GM18870 (cell line): ENCODE results near the gene NR6A1.
"Not testable (repeated sequence)": the region's sequence is repeated elsewhere in the genome, so short reads cannot be mapped to it uniquely, and the experiment has no call there.

ENCODE experiments used
- ATAC-seq: cut with Tn5 transposase; IDR thresholded peaks from one replicate; pipeline ENCODE4 v1.9.1; 2021; ENCODE audit warnings: moderate library complexity; ENCODE audit not compliant: unreplicated experiment

Gene NR6A1

DNA sequence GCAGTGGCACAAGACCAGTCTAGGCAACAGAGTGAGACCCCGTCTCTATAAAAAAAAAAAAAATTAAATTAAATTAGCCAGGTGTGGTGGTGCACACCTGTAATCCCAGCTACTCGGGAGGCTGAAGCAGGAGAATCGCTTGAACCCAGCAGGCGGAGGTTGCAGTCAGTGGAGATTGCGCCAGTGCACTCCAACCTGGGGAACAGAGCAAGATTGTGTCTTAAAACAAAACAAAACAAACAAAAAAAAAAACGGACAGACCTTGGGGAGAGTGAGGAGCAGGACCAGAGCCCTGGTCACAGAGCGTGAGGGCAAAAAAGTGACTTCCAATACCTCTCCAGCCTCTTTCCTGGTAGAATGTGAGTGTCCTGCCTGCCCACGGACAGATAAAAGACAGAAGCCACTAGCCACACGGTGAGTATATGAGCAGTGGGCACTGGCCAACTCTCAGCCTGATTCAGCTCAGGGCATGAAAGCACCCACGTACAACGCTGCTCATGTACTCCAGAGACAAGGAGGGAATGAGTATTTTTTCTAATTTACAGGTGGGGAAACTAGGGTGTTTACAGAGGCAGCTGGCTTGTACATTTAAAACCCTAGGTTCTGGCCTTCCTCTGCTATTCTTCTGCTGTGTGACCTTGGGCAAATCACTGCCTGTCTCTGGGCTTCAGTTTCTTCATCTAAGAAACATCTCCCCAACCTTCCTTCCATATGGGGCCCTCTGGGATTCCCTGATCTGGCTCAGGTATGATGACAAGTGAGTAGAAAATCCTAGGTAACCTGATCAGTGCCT lies 7.7 kb upstream of the NR6A1 start:
- ATAC-seq: no peak

DNA sequence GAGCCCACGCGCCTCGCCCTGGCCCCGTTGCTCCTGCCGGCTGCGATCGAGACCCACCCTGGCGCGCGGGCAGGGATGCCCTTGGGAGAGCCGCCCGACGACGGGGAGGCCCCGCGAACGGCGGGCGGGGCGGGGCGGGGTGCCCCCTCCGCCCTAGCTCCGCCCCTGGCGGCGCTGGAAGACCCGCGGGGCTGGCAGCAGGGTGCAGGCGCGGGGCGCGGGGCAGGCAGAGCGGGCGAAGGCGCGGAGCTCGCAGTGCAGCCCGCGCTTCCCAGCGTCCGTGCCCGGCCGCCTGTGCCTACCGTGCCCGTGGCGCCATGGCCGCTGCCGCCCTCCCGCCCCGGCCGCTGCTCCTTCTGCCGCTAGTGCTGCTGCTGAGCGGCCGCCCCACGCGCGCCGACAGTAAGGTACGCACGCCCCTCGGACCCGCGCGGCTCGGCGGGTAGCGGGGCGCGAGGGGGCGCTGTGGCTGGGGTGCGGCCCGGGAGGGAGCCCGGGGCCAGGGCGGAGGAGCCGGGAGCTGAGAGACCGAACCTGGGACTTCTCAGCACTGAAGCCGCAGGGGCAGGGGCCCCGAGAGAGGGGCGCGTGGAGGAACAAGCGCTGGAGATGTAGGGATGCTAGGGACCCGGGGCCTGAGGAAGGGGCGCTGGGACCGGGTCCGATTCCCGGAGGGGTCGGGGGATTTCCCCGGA lies 6.0 kb upstream of the NR6A1 start, which contains the start of gene OLFML2A:
OLFML2A (plus strand) TSS at position 180 of the 695 bp plus-strand sequence; CDS start at position 318, 138 bp downstream.
- no peak for ATAC-seq

DNA sequence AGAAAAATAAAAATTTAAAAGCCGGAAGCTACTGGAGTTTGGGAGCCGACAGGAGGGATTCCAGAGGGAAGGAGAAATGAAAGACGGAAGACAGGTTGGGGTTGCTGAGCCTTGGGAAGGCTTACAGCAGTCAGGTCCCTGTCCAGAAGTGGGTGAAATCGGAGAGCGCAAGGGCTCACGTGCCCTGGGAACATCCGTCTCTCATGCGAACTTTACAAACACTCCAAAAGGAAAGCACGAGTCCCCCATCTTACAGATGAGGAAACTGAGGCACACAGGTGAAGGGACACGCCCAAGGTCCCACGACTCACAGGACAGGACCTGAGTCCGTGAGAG lies 5.5 kb upstream of the NR6A1 start:
- no peak for ATAC-seq

DNA sequence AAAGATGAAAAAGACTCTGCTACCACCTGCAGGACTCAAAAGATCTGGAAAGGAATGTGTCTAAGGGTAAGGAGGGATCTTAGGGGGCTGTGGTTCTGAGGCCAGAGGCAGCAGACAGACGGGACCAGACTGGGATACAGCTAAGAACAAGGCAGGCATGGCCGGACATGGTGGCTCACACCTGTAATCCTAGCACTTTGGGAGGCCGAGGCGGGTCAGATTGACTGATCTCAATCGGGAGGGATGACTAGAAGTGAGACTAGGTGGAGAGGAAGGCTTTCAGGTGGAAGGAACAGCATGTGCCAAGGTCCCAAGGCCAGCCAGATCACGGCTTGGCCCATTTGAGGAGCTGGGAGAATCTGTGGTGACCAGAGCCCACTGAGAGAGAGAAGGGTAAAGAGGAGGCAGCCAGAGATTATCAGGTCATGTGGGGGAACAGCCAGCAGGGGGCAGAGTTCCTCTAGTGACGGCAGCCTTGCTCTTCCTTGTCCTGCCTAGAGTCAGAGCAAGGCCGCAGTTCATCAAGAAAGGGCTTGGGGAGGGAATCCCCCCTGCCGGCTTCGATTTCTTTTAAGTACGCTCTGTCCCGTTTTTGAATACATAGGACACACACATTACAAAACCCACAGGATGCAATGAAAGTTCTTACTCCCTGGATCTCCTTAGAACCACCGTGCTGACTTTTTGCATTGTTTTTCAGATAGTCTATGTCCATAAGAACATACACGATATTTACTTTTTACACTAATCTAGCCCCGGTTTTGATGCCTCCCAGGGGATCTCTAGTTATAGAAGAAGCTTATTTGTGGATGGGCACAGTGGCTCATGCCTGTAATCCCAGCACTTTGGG lies 3.2 kb upstream of the NR6A1 start:
- no peak for ATAC-seq

DNA sequence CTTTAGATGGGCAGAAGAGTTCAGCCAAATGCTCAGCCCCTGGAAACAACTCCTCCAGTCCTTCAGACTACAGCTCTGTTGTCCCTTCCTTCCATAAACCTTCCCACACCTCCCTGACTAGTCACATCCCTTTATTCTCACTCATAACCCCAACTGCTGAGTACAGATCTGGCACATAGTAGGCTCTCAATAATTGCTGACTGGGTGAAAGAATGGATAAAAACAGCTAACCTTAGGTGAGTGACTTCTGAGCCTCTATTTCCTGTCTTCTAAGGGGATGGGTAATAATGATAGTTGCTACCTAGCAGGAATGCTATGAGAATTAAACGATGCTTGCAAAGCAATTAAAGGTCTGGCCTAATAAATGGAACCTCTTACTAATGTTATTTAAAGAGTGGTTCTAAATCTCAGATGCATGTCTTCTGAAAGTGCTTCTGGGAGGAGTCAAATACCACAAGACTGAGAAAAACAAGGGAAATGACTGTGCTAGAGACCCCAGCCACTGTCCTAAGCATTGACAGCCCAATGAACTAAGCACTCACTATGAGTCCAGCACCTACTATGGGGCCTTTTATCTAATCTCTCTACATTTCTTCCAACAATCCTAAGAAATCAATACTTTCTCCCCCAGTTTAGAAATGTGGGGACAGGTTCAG lies 2.5 kb upstream of the NR6A1 start:
- no peak for ATAC-seq

DNA sequence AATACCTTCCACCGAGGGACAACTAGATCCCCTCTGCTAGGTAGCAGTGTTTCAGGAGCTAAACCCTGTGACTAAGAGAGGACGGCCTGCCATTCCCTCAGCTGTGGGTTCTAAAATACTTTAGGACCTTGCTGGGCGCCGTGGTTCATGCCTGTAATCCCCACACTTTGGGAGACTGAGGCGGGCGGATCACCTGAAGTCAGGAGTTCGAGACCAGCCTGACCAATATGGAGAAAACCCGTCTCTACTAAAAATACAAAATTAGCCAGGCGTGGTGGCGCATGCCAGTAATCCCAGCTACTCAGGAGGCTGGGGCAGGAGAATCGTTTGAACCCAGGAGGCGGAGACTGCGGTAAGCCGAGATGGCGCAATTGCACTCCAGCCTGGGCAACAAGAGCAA lies 1.8 kb upstream of the NR6A1 start:
- ATAC-seq: not testable (repeated sequence)

DNA sequence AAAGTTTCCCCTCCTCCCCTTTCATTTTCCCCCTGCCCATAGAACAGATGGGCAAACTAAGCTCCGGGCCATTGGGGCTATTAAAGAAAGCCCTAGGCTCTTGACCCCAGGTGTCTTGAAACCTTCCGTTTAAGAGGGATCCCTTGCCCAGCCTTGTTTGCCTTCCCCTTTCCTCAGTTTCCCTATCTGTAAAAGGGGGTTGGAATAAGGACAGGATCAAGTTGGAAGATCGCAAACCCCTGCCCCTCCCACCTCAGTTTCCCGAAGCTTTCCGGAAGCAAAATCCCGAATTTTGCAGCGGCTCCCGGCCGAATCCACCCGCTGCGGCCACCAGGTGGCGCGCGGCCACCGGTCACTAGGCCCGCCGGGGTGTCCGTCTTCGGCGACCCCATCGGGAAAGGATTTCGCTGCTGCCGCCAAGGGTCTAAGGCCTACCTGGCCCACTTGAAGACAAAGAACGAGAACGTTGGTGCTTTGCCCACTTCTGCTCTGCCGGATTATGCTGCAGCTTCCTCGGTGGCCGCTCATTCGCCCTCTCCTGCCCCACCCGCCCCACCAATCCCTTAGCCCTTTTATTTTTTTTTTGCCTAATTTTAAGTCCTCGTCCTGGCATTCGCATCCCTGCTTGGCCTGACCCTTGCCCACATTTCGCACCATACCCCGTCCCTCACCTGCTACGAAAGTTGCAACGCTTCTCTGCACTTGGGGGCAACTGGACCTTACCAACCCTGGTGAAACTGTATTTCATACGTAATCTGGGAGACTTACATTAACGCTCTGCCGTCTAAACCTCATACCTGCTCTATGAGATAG lies 962 bp upstream of the NR6A1 start:
- ATAC-seq: no peak

DNA sequence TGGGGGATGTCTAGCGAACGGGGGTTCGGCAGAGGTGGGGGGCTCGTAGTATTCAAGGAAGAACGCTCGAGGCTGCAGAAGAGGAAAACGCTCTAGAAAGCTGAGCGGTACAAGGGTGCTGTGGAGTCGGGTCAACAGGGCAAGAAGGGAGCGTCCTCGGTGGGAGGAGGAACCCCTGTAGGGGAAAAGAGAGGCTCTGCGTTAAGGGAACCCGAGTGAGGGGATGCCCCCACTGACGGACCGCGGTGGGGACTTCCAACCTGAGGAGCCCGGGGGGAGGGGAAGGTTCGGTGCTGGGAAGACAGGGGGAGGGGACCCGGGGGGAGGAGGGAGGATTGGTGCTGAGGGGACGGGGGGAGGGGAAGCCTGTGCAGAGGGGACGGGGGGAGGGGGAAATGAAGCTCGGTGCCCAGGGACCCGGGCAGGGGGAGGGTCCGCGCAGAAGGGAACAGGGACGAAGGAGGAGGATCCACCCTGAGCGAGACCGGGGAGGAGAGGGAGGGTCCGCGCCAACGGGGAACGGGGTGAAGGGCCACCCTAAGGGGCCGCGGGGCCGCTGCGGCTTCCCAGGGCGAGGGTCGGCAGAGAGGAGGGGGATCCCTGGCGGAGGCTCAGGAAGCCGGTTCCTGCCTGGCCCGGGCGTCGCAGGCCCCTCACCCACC lies 621 bp downstream of the NR6A1 start:
- no peak for ATAC-seq

DNA sequence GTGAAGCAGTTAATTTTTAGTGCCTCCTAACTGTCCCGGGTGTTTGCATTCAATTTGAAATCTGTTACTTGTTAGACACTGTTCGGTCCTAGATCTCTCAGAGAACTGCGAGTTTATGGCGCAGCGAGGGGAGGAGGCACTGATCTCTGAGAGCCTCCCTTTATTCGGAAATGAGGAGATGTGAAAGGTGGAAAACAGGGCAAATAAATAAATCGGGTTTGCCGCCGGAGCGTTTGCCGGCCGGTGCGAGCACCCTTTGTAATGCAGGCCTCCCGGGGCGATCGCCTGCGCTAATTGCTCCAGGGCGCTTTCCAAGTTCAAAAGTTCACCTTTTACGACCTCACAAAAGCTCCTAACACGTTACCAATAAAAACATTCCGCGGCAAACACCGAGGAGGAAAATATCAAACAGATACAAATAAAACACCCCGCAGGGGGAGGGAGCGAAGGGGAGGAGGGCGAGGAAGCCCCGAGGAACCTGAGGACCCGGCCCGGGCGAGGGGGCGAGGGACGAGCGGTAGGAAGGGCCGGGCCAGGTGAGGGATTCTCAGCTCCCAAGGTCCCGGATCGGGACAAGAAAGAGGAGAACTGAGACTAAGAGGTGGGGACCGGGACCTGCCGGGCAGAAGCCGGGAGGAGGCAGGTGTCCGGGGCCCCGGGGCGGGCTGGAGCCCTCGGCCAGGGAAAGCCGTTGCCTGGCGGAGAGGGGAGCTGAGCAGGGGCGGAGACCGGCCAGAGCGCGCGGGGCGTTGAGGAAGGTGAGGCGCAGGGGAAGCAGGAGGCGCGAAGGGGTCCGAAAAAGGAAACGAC lies 1.4 kb downstream of the NR6A1 start:
- ATAC-seq: no peak

DNA sequence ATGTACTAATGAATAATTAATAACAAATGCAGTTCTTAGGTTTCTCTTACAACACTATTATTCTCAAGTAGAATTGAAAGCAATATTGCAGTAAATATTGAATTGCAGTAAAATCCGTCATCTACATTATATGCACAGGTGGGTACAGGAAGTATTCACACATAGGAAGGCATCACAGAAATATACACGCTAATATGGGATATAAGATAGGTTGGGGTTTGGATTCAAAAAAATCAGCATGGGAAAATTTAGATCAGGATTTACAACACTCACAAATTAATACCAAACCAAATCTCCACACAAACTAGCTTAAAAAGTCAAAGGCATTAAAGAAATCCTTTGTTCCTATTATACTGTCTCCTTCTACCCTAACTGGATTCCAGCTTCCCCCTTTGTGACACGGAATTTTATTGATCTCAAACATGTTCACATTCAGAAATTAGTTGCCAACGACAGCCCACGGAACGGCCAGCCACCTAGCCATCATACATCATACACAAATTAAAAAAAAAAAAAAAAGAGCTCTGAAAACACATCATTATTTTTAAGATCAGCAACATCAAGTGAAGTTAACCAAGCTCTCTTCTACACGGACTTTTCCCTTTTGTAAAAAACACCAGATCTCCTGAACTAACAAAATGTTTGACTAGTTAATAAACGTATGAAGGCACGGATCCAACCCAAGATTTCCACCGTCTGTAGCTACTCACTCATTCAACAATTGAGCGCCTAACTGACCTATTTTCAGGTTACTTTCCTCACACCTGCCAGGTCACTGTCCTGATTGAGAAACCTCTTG lies 2.2 kb downstream of the NR6A1 start:
- no peak for ATAC-seq

DNA sequence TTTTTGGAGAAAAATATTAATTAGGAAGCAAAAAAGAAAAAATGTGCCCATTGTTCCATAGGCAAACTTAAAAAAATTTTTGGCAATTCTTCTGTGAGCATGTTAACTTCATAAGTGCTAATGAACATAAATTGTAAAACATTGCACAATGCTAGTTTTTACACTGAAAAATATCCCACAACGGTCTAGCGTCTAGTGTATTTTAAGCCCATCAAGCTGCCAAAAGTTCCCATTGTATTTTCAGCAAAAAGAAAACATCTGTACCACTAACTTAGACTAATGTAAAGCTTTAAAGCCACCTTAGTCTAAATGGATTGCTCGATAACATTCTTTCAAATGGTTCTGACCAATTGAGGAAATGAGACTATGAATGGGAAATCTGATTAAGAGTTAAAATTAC lies 2.8 kb downstream of the NR6A1 start:
- ATAC-seq: no peak

DNA sequence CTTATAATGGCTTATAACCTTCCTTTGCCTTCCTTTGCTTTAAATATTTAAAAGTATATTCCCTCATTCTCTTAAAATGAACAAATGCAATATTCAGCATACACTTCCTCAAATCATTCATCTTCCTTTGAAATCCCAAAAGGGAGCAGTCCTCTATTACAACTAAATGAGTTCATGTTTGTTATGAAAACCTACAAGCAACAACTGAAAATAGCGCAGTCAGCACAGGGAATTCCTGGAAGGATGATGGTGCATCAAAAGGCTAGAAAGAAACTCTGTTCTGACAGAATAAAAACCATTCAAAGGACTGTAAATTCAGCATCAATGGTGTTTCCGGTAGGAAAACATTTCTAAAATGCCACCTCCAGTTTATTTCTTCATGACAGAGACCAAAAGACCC lies 3.3 kb downstream of the NR6A1 start:
- no peak for ATAC-seq

DNA sequence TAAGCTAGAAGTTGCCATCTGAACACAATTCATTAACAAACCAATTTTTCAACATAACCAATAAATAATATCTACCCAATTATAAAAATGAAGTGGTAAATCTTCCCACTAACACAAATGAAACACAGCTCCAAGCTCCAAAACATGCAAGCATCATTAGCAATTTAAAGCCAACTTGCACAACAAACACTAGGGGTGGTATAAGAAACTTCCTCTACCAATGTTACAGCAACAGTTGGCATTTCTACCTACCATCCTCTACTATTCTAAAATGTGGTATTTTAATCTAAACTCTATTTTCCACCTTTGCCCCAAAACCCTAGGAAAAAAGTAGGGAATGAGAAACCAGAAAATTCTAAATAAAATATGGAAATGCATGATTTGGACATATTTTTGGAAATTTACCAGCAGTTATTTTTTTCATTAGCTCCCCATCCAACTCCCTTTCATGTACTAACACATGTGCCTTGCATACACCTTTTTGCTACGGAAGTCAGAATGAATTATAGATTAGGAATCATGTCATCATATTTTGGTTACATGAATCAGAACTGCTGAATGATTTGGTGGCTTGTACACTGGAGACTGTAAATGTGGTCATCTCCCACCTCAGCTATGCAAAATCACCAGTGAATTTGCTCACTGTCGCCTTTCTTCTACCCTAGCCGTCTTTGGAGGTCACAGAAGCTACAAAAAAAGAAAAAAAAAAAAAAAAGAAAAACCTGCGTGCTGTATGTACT lies 4.1 kb downstream of the NR6A1 start:
- no peak for ATAC-seq

DNA sequence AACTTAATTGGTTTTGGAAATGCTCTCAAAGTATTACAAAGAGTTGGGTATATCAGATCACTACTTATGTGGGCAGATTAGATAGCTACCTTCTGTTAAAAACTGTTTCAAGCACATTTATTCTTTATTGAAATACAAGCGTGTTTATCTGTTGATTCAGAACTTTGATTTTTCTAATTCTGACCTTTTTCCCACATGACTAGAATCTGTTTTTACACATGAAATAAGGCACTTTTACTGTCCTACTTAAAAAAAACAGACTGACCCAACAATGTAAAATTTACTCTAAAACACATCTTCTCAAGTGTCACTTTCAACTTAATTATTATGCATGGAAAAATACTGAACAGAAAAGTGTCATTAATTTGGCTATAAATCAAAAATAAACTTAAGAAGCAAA lies 4.8 kb downstream of the NR6A1 start:
- no peak for ATAC-seq

DNA sequence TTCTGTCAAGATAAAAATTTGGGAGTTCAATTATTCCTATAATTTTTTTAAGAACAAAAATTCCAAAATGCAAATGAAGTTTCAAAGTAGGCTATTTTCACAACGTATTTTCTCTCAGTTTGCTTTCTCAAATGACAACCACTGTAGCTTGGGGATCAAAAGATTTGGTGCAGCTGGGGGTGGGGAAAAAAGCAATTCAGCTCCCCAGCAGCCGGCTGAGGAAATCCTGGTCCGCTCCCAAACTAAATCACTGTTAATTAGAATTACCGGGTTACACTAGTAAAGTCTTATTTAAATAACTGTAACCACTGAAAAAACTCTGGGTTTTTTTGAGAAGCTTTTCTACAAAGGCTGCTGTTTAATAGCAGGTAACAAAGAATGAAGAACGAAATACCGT lies 5.7 kb downstream of the NR6A1 start:
- ATAC-seq: no peak

DNA sequence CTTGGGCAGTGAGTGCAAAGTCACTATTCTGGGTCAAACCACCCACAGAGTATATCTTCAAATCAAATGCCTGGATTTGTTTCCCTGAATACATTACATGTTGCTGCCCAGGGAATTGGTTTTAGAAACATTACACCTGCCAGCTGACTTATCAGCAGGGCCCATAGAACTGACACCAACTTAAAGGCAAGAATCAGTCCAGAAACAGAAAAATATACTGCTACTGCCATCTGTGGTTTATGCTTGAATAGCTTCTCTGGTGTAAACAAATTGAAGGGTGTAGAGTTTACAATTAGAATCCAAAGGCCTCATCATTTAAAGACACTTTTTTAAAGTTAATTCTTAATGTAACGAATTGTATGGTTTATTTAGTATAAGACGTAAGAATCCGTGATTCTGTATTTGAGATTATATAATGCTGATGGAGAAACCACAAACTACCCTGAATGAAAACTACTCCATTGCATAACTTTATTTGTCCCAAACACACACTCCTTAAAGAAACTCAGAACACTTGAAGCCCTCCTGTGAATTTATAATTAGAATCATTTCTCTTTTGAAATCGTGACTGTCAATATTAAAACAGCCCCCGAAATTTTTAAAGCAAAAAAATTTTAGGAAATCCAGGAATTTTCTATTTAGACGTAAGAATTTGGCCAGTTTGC lies 6.2 kb downstream of the NR6A1 start:
- no peak for ATAC-seq

DNA sequence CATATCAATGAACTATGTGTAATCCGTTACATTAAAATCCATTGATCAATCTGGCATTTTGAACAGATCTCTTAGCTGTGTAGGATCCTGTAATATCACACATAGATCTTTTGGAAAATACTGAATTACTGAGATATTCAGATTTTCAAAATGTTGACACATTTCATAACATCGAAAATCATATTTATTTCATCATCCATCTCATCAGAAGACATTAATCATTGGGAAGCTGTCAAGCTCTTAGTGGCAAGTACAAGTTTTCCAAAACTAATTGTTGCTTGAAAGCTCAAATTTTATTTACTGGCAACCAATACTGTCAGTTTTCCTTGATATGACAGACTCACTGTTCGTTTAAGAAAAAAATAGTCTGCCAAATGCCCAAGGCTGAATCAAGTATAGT lies 8.5 kb downstream of the NR6A1 start:
- no peak for ATAC-seq
